Uterus (tissue), 2 donors: ENCODE data around the gene SLC30A2.

Experiments used
- CTCF ChIP-seq, 4 experiments: fragments of 200-600 bp in 2 of 4; fragments of 450-650 bp in 2 of 4; sonication (generic) in 2 of 4; IDR thresholded peaks; one replicate each; pipeline ENCODE4 v1.5.1; 2016 to 2019; ENCODE audit warnings: antibody characterized with exemption in 4 of 4, mild to moderate bottlenecking in 2 of 4, moderate library complexity in 1 of 4
- POLR2A ChIP-seq, 2 donors: fragments of 450-650 bp; IDR thresholded peaks; one replicate each; pipeline ENCODE4 v1.6.1; 2016; ENCODE audit warnings: antibody characterized with exemption in 2 of 2, mild to moderate bottlenecking in 1 of 2, moderate library complexity in 1 of 2

- TF ChIP-seq CTCF (IDR thresholded peaks at IDR 0.05): no peak
- TF ChIP-seq POLR2A (IDR thresholded peaks at IDR 0.05): no peak
These were observed 45.0 kb upstream of the SLC30A2 start for GRCh38 chr1:26090893-26091292.
